NK-92 (cell line): ENCODE data around the gene FBLN2.

Experiments used
- DNase-seq: peaks from one replicate; lab custom pipeline; 2025; ENCODE audit not compliant: unreplicated experiment; lab: John Stamatoyannopoulos, UW

The FBLN2 gene

DNA sequence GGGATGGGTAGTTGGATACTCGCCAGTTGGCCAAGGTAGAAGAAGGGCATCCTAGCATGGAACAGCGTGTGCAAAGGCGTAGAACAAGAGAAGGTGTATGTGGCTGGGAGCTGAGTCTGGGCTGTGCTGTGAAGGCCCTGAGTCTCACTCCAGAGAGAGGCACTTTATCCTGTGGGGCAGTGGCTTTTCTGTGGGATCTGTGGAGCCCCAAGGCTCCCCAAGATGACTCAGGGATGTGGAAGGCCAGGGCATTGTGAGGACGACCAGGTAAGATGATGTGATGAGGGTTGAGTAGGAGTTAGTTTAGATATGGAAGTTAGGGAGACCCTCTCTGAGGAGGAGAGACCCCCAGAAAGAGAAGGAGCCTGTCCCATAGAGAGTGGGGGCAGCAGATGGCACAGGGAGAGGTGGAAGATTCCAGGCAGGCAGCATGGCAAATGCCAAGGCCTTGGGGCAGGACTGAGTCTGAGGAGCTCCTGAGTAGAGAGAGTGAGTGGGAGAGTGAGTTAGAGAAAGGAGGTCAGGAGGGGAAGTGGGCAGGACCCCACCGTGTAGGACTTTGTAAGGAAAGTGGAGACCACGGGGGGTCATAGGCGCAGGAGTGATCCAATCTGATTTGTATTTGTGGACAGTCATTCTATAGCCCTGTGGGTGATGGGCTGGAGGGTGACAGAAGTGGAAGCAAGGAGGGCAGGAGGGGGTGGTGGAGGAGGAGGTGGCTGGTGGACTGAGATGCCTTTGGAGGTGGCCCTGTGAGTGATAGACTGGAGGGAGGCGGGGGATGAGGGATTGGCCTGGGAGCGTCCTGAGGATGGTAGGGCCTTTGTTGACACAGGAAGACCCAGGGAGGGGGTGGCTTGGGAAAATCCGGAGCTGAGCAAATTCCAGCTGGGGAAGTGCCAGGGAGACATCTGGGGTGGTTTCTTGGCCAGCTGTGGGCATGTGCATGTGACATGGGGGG, 50.3 kb downstream of the FBLN2 start:
- no peak for DNase-seq

DNA sequence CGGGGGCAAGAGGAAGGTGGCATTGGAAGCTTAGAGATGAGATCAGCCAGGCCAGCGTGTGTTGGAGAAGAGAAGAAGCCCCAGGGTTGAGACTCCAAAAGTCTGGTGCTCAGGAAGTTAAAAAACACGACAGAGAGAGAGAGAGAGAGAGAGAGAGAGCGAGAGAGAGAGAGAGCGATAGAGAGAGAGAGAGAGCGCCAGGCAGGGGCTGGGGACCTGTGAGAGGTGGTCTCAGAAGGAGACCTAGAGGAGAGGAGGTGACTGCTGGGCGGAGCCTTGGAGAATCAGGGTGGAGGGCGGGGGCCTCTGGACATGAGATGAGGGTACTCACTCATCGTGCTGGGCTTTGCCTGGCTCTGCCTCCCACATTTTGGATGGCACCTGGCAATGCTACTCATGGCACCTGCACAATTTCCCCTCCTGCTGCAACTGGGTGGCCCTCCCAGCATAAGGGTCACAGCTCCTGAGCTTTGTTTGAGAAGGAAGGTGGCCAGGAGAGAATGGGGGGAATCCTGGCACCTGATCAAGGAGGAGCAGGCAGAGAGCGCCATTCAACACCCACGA, 51.0 kb downstream of the FBLN2 start:
- no peak for DNase-seq

DNA sequence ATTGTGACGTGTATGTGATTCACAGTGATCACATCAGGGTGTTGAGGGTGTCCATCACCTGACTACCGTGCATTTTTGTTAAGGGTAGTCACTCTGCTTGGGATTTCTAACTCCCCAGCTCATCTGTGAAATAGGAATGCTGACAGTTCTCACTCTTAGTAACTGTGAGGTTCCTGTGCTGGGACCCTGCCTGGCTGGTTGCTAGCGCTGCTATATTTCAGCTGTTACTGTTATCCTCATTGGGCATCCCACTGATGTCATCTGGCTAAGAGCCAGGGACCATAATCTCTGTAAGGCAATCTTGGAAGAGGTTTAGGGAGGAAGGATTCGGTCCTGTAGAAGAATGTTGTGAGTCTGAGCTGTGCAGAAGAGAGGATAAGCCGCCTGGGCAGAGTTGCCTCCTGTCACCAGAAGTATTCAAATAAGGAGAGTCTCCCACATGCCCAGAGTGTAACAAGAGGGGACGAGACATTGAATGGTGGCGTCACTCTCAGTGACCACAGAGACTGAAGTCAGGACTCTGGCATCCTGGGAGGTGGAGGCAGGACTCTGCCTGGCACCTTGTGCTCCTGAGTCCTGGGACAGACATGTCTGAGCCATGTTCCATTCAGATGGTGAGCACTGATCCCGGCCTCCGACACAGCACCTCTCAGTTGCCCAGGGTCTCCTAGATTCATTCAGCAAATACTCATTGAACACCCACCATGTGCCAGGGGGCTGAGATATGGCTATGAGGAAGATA, 52.2 kb downstream of the FBLN2 start:
- DNase-seq = no peak

DNA sequence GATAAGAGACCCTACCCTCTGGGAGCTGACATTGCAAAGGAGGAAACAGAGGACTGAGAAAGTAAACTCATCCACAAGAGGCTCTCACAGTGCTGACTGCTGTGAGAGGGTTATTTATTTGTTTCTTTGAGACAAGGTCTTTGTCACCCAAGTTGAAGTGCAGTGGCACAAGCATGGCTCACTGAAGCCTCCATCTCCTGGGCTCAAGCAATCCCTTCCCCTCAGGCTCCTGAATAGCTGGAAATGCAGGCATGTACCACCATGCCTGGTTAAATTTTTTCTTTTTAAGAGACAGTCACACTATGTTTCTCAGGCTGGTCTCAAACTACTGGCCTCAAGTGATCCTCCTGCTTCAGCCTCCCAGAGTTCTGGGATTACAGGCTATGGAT, 52.8 kb downstream of the FBLN2 start:
- no peak for DNase-seq

DNA sequence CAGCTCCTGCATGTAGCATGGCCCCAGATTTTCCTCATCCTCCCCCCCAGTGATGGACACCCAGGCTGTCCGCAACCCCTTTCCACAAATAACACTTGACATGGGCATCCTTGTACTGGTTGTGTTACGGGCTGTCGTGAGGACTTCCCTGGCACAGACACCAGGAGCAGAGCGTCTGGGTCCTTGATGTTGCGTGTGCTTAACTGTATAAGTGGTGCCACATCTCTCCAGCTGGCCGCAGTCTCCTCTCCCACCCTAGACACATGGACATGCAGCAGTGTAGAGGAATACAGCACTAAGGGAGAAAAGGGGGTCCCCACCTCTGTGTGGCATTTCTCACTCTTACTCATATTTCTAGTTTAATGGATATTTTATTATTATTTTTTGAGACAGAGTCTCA, 56.6 kb downstream of the FBLN2 start:
- DNase-seq = no peak

DNA sequence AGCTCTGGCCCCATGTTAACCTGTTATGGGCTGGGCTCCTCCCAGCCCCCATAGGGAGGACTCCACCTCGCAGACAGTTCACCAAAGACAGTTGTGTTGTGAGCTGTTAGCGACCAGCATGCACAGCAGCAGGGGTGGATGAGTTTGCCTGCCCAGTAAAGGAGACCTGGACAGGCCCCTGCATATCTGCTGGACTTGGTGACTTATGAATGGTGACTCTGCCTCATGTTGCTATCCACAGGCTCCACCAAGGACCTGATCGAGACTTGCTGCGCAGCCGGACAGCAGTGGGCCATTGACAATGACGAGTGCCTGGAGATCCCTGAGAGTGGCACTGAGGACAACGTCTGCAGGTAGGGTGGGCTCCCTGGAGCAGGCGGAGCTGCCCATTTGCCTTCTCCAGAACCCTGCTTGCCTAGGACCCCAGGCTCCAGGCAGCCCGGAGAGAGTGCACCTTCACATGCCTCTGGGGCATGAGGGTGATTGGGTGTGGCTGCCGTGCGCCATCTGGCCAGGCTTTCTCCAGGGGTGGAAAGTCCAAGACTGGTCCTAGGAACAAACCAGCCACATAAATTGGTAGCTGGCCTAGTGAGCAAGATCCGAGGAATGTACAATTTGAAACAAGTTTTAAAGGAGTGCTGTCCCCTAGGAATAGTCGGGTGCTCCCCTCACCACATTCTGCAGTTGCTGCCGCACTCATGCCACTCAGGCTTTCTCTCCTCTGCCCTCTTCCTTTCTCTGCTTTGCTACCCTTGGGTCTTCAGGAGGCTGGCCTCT, 59.1 kb downstream of the FBLN2 start:
- no peak for DNase-seq

DNA sequence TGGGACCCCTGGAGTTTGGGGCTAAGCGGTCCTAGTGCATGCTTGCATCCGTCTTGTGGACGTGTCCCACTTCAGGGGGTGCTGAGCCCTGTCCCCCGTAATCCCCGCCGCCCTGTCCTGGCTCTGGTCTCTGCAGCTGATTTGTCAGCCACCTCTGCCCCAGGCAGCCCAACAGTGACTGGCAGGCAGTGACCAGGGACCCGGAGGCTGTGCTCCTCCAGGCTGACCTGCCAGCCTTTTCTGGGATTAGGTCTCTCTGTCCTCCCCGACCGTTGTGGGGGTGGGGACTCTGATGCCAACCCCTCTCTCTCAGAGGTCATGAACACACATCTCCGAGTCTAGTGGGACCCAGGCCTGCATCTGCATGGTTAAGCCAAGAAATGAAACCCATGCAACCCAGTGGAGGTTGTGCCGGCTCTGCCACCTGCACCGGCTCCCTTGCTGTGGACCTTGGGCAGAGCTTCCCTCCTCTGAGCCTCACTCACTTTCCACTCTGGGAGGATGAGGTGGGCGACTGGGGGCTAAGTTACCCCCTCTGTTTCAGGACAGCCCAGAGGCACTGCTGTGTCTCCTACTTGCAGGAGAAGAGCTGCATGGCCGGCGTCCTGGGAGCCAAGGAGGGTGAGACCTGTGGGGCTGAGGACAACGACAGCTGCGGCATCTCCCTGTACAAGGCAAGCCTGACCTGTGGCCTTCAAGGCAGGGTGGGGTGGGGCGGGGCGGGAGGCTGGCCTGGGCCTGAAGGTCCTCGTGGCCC, 60.2 kb downstream of the FBLN2 start:
- no peak for DNase-seq

DNA sequence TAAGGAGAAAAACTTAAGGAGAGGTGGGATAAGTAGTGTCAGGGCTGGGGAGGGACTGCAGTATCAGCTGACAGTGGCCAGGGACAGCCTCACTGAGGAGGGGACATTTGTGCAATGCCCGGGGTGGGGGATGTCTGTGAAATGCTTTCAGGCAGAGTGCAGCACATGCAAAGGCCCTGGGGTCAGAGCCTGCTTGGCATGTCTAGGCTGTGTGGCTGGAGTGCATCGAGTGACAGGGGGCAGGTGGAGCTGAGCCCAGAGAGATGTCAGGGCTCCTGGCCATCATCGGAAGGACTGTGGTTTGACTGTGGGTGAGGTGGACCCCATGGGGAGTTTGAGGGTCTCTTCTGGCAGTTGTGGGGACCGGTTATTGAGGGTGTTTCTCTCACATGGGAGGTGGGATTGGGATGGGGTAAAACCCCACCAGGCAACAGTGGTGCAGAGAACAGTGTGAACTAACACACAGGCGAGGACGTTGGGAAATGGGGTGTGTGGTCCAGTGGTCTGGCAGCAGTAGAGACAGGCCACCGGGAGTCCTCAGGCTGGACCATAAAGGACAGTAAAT, 61.2 kb downstream of the FBLN2 start:
- no peak for DNase-seq

DNA sequence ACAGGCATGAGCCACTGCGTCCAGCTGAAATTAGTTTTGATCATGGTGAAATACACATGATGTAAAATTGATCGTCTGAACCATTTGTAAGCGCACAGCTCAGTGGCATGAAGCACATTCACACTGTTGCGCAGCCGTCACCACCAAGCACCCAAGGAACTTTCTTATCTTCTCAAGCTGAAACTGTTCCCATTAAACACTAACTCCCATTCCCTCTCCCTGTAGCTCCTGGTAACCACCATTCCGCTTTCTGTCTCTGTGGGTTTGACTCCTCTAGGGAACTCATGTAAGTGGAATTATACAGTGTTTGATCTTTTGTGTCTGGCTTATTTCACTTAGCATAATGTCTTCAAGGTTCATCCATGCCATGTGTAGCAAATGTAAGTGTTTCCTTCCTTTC, 62.3 kb downstream of the FBLN2 start:
- no peak for DNase-seq

DNA sequence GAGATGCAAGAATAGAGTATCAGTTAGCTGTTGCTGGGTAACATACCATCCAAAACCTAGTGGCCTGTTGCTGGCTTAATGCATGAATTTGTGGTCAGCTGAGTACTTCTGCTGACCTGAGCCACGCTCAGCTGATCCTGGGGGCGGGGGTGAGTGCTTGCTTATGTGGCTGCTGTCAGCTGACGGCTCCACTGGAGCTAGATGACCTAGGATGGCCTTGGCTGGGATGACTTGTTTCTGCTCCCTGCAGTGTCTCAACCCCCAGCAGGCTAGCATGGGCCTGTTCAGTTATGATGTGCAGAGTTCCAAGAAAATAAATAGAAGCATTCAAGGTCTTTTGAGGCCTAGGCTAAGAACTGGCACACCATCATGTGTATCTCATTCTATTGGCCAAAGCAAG, 63.9 kb downstream of the FBLN2 start:
- no peak for DNase-seq

DNA sequence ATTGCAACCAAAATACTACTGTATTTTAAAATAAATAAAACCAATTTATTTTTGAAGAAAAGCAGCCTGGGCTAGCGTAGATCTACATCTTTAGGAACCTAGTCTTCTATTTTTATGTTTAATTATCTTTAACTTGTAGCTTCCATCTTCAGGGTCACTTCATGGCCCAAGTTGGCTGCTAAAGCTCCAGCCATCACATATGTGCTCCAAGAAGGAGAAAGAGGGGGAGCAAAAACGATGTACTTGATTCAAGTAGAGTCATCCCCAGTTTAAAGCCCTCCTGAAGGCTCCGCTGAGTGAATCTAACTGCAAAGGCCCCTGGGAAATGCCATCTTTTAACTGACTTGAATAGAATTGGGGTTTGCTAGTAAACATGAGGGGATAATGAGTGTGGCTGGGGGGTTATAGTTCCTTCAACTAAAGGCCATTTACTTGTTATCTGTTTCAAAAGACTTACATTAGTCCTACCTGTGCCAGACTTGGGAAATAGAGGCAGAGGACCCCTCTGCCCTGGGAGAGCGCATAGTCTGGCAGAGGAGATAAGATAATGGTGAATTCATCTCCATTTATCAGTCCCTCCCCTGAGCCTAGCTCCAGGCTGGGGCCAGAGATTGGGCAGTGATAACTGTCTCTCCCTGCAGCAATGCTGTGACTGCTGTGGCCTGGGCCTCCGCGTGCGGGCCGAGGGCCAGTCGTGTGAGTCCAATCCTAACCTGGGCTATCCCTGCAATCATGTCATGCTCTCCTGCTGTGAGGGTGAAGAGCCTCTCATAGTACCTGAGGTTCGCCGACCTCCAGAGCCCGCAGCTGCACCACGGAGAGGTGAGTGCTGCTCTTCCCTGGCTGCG, 64.6 kb downstream of the FBLN2 start:
- no peak for DNase-seq

DNA sequence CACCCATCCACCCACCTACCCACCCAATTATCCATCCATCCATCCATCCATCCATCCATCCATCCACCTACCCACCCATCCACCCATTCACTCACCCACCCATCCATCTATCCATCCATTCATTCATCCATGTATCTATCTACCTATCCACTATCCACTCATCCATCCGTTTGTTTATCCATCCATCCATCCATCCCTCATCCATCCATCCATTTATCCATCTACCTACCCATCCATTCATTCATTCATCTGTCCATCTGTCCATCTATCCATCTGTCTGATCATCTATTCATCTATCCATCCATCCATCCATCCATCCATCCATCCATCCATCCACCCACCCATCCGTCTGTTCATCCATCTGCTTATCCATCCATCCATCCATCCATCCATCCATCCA, 65.7 kb downstream of the FBLN2 start:
- DNase-seq = no peak

DNA sequence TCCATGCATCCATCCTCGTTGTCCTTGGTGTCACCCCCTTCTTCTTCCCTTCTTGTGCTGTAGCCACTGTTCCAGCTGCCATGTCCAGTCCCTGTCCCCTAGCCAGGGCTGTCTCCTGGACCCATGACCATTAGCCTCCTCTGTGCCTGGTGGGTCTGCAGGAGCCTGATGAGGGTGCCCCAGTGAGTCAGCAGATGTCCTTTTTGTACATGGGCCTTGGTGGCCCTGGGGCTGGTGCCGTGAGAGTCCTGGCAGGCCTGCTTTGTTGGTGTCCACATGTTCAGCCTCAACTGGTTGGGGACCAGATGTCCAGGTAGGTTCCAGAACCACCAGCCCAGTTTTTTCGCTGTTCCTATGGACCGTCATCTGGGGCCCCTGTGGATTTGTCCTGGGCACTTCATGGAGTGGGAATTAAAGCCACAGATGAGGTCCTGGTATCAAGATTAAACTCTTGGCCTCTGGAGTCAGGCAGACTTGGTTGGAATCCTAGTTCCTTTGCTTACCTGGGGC, 66.1 kb downstream of the FBLN2 start:
- DNase-seq = no peak

DNA sequence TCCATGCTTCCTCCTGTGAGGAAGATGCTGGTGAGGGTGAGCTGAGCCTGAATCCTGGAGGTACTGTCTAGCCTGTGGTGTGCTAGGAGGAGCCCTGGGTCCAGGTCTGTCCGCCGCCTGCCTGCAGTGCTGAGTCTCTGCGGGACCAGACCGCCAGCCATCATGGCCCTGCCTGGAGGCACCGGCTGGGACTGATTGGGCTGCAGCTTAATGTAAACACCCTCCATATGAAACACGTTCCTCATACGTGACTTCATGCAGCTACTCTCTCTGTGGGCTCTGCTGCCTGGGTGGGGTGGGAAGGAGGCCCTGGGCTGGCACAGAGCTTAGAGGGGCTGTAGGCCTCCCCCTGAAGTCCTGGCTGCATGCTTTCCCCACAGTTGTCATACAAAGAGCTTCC, 67.4 kb downstream of the FBLN2 start:
- DNase-seq = no peak

DNA sequence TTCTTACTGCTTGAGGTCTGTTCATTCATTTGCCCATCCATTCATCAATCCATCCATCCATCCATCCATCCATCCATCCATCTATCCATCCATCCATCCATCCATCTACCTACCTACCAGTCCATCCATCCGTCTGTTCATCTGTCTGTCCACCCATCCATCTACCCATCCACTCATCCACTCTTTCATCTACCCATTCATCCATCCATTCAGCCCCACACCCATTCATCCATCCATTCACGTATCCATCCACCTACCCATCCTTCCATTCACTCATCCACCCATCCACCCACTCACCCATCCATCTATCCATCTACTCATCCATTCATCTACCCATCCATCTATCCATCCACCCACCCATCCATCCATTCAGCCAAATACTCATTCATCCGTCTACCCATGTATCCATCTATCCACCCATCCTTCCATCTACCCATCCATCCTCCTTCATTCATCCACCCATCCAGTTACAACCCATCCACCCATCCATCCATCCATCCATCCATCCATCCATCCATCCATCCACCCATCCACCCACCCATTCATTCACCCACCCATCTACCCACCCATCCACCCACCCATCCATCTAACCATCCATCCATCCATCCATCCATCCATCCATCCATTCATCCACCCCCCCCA, 68.3 kb downstream of the FBLN2 start:
- DNase-seq = no peak

DNA sequence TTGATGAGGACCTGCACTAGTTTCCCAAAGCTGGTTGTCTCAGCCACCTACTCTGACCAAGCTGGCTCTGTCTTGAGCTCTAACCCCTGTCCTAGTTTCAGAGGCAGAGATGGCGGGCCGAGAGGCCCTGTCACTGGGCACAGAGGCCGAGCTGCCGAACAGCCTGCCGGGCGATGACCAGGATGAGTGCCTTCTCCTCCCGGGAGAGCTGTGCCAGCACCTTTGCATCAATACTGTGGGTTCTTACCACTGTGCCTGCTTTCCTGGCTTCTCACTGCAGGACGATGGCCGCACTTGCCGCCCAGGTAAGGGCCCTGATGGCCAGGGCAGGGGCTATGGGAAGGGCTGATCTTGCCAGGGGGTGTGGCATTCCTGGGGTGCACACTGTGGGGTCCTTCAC, 69.1 kb downstream of the FBLN2 start:
- DNase-seq = no peak

DNA sequence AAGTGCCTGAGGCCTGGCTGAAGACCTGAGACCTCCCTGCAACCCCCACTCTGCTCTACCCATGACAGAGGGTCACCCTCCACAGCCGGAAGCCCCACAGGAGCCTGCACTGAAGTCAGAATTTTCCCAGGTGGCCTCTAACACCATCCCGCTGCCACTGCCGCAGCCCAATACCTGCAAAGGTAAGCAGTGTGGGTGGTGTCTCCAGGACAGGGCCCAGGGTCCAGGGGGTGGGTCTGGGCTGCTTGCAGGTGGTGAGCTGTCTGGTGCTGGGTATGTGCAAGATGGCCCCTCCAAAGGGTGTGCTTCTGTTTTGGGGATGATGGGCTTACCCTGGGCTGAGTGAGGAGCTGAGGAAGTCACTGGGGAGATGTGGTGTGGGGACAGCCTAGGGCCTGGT, 69.9 kb downstream of the FBLN2 start:
- no peak for DNase-seq

DNA sequence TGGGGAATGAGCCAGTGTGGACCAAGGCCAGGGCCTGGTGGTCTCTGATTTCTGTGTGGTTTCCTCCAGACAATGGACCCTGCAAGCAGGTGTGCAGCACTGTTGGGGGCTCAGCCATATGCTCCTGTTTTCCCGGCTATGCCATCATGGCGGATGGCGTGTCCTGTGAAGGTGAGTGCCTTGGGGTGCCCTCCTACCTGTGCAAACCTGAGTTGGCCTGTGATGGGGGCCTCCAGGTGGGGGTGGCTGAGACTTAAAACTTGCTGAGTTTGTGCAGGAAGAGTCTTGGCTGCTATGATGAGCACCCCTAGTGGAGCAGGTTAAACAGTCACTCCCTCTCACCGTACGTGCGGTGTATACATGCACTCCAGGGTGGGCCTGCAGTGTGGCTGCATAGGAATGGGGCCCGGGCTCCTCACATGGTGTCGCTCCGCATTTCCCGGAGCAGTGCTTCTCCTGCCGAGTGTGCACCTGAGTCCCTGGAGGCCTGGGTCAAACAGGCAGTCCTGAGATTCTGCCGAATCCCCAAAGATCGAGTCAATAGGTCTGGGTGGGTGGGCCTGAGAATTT, 70.8 kb downstream of the FBLN2 start:
- no peak for DNase-seq
